ENCODE results near the gene TOP1. TPM values are rescaled to one million over a fixed set of nuclear protein-coding genes. Genes with fewer than 3 reads are reported as not detected.

TOP1 gene
- total RNA-seq, 4 donors from 2014 or later = 20.2 to 28.5 (median 23.0) TPM

DNA sequence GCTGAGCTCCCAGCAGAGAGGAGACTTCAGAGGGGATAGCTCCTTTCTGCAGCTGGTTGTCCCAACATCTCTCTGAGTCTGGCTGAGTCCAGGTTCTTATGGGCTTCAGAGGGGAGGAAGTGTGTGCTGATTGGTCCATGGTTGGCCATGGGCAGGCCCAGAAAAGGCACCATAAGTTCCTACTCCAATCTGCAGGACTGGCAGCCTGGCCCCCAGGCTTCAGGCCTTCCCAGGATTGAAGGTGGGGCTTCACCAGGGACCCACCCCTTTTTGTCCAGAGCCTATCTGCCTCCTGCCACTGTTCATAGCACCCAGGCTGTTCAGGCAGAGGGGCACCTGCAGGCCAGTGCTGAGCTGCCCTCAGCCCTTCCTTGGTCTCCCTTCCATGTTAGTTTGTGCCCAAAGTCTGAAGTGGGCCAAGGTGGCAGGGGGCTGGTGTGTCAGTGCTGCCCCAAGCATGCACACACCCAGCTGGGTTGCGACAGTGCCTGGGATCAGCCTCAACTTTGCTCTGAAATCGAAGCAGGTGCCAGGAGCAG lies 21.6 kb upstream of the TOP1 start:
- intact Hi-C loops (cut with DNase I) = no loop called here
- no CpG with 5 or more reads among the region's 2 CpGs for WGBS
- Histone ChIP-seq H3K4me3 (no peak overlapping the region), H3K9me3 (no peaks in the 10 kb centered on the region), H3K27ac (replicated peaks in 1 of 4) (no peak overlapping the region), H3K36me3 (no peaks in the 10 kb centered on the region), H3K27me3 (no peaks in the 10 kb centered on the region), H3K4me1 (peaks cover 28 to 48% (median 38%) of the 10 kb centered on the region in 4 donors)
- TF ChIP-seq POLR2A (IDR thresholded peaks at IDR 0.05; ENCODE audit: low read depth) (no peak), POLR2AphosphoS5 (IDR thresholded peaks at IDR 0.05) (no peak), EP300 (IDR thresholded peaks at IDR 0.05) (no peak)
- TF ChIP-seq, protein P1, sequence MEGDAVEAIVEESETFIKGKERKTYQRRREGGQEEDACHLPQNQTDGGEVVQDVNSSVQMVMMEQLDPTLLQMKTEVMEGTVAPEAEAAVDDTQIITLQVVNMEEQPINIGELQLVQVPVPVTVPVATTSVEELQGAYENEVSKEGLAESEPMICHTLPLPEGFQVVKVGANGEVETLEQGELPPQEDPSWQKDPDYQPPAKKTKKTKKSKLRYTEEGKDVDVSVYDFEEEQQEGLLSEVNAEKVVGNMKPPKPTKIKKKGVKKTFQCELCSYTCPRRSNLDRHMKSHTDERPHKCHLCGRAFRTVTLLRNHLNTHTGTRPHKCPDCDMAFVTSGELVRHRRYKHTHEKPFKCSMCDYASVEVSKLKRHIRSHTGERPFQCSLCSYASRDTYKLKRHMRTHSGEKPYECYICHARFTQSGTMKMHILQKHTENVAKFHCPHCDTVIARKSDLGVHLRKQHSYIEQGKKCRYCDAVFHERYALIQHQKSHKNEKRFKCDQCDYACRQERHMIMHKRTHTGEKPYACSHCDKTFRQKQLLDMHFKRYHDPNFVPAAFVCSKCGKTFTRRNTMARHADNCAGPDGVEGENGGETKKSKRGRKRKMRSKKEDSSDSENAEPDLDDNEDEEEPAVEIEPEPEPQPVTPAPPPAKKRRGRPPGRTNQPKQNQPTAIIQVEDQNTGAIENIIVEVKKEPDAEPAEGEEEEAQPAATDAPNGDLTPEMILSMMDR (IDR thresholded peaks at IDR 0.05) = no peak
- DNase-seq (ENCODE audit: extremely low spot score) = no peak

DNA sequence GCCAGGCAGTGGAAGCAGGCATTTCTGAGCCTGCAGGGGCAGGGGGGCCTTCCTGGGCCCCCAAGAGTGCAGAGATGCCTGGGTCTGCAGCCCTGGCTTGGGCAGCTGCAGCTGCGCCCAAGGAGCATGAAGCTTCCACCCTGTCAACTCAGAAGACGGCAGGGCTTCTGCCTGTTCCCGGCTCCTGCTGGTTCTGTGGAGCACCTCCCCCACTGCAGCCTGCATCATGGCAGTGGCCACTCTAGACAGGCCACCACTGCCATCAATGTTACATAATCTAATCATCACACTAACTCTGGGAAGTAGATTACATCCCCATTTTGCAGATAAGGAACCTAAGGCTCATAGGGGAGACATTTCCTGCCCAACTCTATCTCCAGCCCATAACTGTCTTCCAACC lies 21.1 kb upstream of the TOP1 start:
- Histone ChIP-seq H3K27ac (replicated peaks in 1 of 4) (no peak overlapping the region), H3K4me3 (no peak overlapping the region), H3K36me3 (no peaks in the 10 kb centered on the region), H3K4me1 (peaks cover 26 to 46% (median 39%) of the 10 kb centered on the region in 4 donors), H3K27me3 (no peaks in the 10 kb centered on the region), H3K9me3 (no peaks in the 10 kb centered on the region)
- WGBS = 86% methylated on average over 3 of the region's 3 CpGs
- intact Hi-C loops (cut with DNase I) = no loop called here
- no peak for DNase-seq (ENCODE audit: extremely low spot score)
- TF ChIP-seq, protein P1 (IDR thresholded peaks at IDR 0.05) = no peak
- no peak for TF ChIP-seq POLR2AphosphoS5 (IDR thresholded peaks at IDR 0.05)
- TF ChIP-seq EP300 (IDR thresholded peaks at IDR 0.05) = no peak
- TF ChIP-seq POLR2A (IDR thresholded peaks at IDR 0.05; ENCODE audit: low read depth) = no peak

DNA sequence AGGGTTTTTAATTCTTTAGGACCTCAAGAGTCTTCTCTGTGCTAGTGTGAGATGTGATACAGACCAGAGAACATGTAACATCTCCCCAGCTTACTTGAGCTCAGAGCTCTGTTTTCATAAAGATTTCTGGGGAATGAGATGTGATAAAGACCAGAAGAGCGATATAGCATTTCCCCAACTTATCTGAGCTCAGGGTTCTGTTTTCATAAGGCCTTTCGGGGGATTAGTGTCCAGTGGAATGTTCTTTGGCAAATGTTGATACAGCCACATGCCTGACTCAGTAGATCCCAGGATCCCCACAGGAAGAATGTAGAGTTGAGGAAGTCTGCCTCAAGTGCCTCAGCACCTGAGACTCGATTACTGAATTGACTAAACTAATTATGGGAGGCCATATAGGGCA lies 18.7 kb upstream of the TOP1 start:
- no peaks in the 10 kb centered on the region for H3K36me3 ChIP-seq
- 67% methylated on average over 3 of the region's 3 CpGs for WGBS
- H3K27ac ChIP-seq (replicated peaks in 1 of 4) = no peak overlapping the region
- TF ChIP-seq EP300 (IDR thresholded peaks at IDR 0.05) (no peak), POLR2A (IDR thresholded peaks at IDR 0.05; ENCODE audit: low read depth) (no peak), POLR2AphosphoS5 (IDR thresholded peaks at IDR 0.05) (no peak)
- TF ChIP-seq, protein P1 (IDR thresholded peaks at IDR 0.05) = no peak
- no peaks in the 10 kb centered on the region for H3K27me3 ChIP-seq
- H3K4me3 ChIP-seq = no peak overlapping the region
- H3K9me3 ChIP-seq = no peaks in the 10 kb centered on the region
- intact Hi-C loops (cut with DNase I) = no loop called here
- no peak for DNase-seq (ENCODE audit: extremely low spot score)
- peaks cover 8 to 29% (median 24%) of the 10 kb centered on the region in 4 donors for H3K4me1 ChIP-seq

DNA sequence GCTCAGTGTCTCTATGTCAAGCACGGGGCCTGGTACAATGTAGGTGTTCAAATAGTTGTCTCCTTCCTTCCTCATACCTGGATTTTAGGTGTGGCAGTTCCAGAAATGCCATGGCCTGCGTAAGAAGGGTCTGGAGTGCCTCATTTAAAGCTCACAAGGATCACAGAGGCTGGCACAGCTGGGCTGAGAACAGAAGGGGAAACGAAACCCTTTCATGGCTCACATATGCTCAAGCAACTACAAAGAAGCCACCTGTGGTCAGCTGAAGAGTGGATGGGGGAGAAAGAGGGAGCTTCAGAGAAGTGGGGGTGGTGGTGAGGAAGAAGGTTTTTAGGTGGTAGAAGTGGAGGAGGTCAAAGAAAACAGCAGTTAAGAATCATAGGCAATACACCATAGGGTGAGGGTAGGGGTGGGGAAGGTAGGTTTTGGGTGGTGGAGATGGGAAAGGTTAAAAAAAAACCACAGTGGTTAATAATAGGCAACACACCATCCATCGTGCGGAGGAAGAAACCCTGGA lies 17.0 kb upstream of the TOP1 start:
- TF ChIP-seq EP300 (IDR thresholded peaks at IDR 0.05) = no peak
- no peak for TF ChIP-seq POLR2AphosphoS5 (IDR thresholded peaks at IDR 0.05)
- TF ChIP-seq POLR2A (IDR thresholded peaks at IDR 0.05; ENCODE audit: low read depth) = no peak
- TF ChIP-seq, protein P1 (IDR thresholded peaks at IDR 0.05) = no peak
- Histone ChIP-seq H3K27ac (replicated peaks in 1 of 4) (no peak overlapping the region), H3K4me3 (no peak overlapping the region), H3K36me3 (no peaks in the 10 kb centered on the region), H3K27me3 (no peaks in the 10 kb centered on the region), H3K4me1 (peaks cover 0 to 16% (median 11%) of the 10 kb centered on the region in 4 donors), H3K9me3 (no peaks in the 10 kb centered on the region)
- WGBS = 83% methylated on average over 5 of the region's 5 CpGs
- DNase-seq (ENCODE audit: extremely low spot score) = no peak
- intact Hi-C loops (cut with DNase I) = no loop called here
